Keratinocyte (primary cell): ENCODE measurements around the gene SOD2. TPM values are rescaled to one million over a fixed set of nuclear protein-coding genes. Genes with fewer than 3 reads are reported as not detected.
"Not testable (repeated sequence)": the region's sequence is repeated elsewhere in the genome, so short reads cannot be mapped to it uniquely, and the experiment has no call there.

Source experiments
- DNase-seq: peaks from one replicate; pipeline ENCODE4 v3.0.0-alpha.2; 2011; ENCODE audit warnings: low read depth, missing footprints, low spot score
- FAIRE-seq: peaks from 2 replicates; lab custom pipeline; 2011; peaks lifted over from hg19 to GRCh38; lab: Jason Lieb, UNC
- H2AFZ ChIP-seq: 2 replicates; pipeline ENCODE4 v1.6.0; 2012; ENCODE audit warnings: low read length, control low read depth, inconsistent platforms; ENCODE audit not compliant: control insufficient read depth
- H3K27ac ChIP-seq: 2 replicates; pipeline ENCODE4 v1.5.1; 2011; ENCODE audit warnings: low read length; ENCODE audit not compliant: control insufficient read depth, insufficient read depth
- H3K27me3 ChIP-seq: 3 replicates; pipeline ENCODE4 v1.6.0; 2011; ENCODE audit warnings: low read length; ENCODE audit not compliant: control insufficient read depth, insufficient read depth; ENCODE audit errors: extremely low read depth
- H3K36me3 ChIP-seq, 2 experiments: 2 replicates in 1 of 2; 3 replicates in 1 of 2; pipeline ENCODE4 v1.5.1; 2011; ENCODE audit warnings: low read length in 2 of 2, mild to moderate bottlenecking in 1 of 2; ENCODE audit not compliant: control insufficient read depth in 2 of 2, insufficient read depth in 2 of 2; ENCODE audit errors: extremely low read depth in 1 of 2
- H3K4me1 ChIP-seq: 3 replicates; pipeline ENCODE4 v1.5.1; 2011; ENCODE audit warnings: low read length; ENCODE audit not compliant: control insufficient read depth, insufficient read depth; ENCODE audit errors: extremely low read depth
- H3K4me2 ChIP-seq: 3 replicates; pipeline ENCODE4 v1.6.0; 2011; ENCODE audit warnings: low read depth, low read length; ENCODE audit not compliant: control insufficient read depth, insufficient read depth; ENCODE audit errors: extremely low read depth
- H3K4me3 ChIP-seq, 3 experiments: fragments of 200-600 bp in 1 of 3; sonication (generic) in 1 of 3; 2 replicates in 2 of 3; 3 replicates in 1 of 3; pipeline ENCODE4 v1.5.1; 2011 to 2016; ENCODE audit warnings: low read length in 3 of 3, mild to moderate bottlenecking in 3 of 3, control low read depth in 2 of 3, inconsistent platforms in 1 of 3, low read depth in 1 of 3, mixed read lengths in 1 of 3, mixed run types in 1 of 3, moderate library complexity in 1 of 3; ENCODE audit not compliant: control insufficient read depth in 2 of 3, insufficient read depth in 2 of 3; ENCODE audit errors: extremely low read depth in 1 of 3
- H3K79me2 ChIP-seq: 2 replicates; pipeline ENCODE4 v1.6.0; 2012; ENCODE audit warnings: low read length; ENCODE audit not compliant: control insufficient read depth, insufficient read depth
- H3K9ac ChIP-seq: 3 replicates; pipeline ENCODE4 v1.6.0; 2011; ENCODE audit warnings: low read length; ENCODE audit not compliant: control insufficient read depth, insufficient read depth; ENCODE audit errors: extremely low read depth
- H3K9me1 ChIP-seq: 3 replicates; pipeline ENCODE4 v1.6.0; 2011; ENCODE audit warnings: low read length; ENCODE audit not compliant: control insufficient read depth, insufficient read depth; ENCODE audit errors: extremely low read depth
- H3K9me3 ChIP-seq: 2 replicates; pipeline ENCODE4 v1.5.1; 2012; ENCODE audit warnings: low read depth, low read length; ENCODE audit not compliant: control insufficient read depth
- H4K20me1 ChIP-seq: 3 replicates; pipeline ENCODE4 v1.6.0; 2011; ENCODE audit warnings: low read length; ENCODE audit not compliant: control insufficient read depth, insufficient read depth; ENCODE audit errors: extremely low read depth
- EZH2 ChIP-seq: IDR thresholded peaks from one replicate; pipeline ENCODE4 v1.6.1; 2012; ENCODE audit warnings: inconsistent platforms, mild to moderate bottlenecking, low read length, moderate library complexity
- dilution Hi-C: fragments of 300-500 bp; cut with MboI; formaldehyde crosslinking; loops from one replicate; pipeline ENCODE4 v1.7.0; 2020; ENCODE audit warnings: low sequenced_read_pairs; ENCODE audit not compliant: extremely low pct_ligation_motif_present
- polyA plus RNA-seq, 5 experiments: library from polyadenylated mRNA; depleted of rRNA in 3 of 5; stranded (reverse) in 3 of 5; stranded (forward) in 1 of 5; unstranded in 1 of 5; fragments of >200 nt; gene quantifications; 1 replicate in 1 of 5; 2 replicates in 3 of 5; 3 replicates in 1 of 5; pipeline versions ENCODE4 v1.2.1 to v1.2.3, GENCODE V29; 2011 to 2012; ENCODE audit warnings: missing spikeins in 2 of 5, low read depth in 1 of 5, low replicate concordance in 1 of 5
- TF ChIP-seq, protein P1 (sequence below), 3 experiments: IDR thresholded peaks in 1 of 3; conservative IDR thresholded peaks in 1 of 3; optimal IDR thresholded peaks in 1 of 3; 2 replicates in 2 of 3; 3 replicates in 1 of 3; pipeline versions ENCODE3 to v1.5.1; 2011; ENCODE audit warnings: low read length in 3 of 3, mild to moderate bottlenecking in 3 of 3, moderate library complexity in 2 of 3, control low read depth in 1 of 3, inconsistent platforms in 1 of 3; ENCODE audit not compliant: insufficient read depth in 2 of 3; ENCODE audit errors: extremely low read depth in 1 of 3

Gene SOD2
- polyA plus RNA-seq, 1 donor (not counting 4 experiments of a cell fraction or from before 2014, with no cell fraction given): 41.9 TPM

DNA sequence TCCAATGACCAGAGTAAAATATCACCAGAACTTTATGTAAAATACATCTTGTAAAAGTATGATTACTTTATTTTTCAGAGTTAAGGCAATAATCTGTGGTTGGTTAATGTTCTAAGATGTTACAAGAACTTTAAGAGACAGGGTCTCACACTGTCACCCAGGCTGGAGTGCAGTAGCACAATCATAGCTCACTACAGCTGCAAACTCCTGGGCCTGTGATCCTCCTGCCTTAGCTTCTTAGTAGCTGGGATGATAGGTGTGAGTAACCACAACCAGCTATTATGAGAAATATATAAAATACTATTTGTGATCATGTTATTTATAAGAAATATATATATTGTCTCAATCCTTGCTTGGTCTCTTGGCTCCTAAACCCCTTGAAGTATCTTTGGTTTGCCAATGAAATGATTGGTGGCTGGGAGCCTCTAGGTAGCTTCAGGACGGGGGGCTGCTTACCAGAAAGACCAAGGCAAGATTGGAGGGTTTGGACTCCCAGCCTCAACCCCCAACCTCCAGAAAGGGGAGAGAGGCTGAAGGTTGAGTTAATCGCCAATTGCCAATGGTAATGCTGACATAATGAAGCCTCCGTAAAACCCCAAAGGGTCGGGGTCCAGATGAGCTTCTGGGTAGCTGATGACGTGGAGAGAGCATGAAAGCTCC lies 15.4 kb downstream of the SOD2 start:
- Histone ChIP-seq H3K9ac (no peak overlapping the region), H3K36me3 (peaks cover 0 to 6% of the 10 kb centered on the region in 2 experiments), H3K4me2 (no peak overlapping the region), H3K9me1 (no peaks in the 10 kb centered on the region), H3K27ac (no peak overlapping the region), H3K27me3 (no peaks in the 10 kb centered on the region), H3K4me3 (no peak overlapping the region), H3K79me2 (no peaks in the 10 kb centered on the region), H2AFZ (no peak overlapping the region), H3K9me3 (no peaks in the 10 kb centered on the region), H3K4me1 (peaks cover 5% of the 10 kb centered on the region), H4K20me1 (no peaks in the 10 kb centered on the region)
- dilution Hi-C loops: no loop called here
- TF ChIP-seq, protein P1, sequence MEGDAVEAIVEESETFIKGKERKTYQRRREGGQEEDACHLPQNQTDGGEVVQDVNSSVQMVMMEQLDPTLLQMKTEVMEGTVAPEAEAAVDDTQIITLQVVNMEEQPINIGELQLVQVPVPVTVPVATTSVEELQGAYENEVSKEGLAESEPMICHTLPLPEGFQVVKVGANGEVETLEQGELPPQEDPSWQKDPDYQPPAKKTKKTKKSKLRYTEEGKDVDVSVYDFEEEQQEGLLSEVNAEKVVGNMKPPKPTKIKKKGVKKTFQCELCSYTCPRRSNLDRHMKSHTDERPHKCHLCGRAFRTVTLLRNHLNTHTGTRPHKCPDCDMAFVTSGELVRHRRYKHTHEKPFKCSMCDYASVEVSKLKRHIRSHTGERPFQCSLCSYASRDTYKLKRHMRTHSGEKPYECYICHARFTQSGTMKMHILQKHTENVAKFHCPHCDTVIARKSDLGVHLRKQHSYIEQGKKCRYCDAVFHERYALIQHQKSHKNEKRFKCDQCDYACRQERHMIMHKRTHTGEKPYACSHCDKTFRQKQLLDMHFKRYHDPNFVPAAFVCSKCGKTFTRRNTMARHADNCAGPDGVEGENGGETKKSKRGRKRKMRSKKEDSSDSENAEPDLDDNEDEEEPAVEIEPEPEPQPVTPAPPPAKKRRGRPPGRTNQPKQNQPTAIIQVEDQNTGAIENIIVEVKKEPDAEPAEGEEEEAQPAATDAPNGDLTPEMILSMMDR (optimal IDR thresholded peaks at IDR 0.05 in 1 of 3, IDR thresholded peaks at IDR 0.05 in 1 of 3, conservative IDR thresholded peaks at IDR 0.05 in 1 of 3; ENCODE audit: extremely low read depth in 1 of 3, insufficient read depth in 2 of 3, low read length in 3 of 3): no peak
- TF ChIP-seq EZH2: no peak
- DNase-seq: no peak
- FAIRE-seq: no peak

DNA sequence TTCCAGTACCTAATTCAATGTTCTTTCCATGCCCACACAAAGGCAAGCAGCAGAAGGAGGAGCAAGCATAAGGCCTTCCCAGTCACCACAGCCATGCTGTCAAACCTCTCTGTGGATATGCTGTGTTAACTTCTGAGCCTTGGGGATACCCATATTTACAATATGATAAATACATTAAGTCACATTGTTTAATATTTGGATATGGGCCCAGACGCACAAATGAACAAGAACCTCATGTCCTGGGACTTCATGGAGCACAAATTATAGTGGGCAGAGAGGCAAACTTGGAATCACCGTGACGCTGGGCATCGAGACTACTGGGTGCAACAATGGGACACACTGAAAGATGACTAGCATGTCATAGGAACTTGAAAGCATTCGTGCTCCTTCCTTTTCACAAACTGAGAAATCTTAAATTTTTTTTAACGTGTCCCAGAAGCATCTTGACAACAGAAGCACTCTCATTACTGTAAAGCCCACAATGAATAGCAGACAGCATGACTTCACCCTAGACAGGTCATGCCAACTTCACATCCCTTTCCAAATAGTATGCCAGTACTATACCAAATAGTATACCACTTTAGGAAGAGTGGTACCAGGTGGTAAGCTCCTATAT lies 16.0 kb downstream of the SOD2 start:
- H3K36me3 ChIP-seq: peaks cover 0 to 6% of the 10 kb centered on the region in 2 experiments
- dilution Hi-C loops: no loop called here
- DNase-seq: no peak

DNA sequence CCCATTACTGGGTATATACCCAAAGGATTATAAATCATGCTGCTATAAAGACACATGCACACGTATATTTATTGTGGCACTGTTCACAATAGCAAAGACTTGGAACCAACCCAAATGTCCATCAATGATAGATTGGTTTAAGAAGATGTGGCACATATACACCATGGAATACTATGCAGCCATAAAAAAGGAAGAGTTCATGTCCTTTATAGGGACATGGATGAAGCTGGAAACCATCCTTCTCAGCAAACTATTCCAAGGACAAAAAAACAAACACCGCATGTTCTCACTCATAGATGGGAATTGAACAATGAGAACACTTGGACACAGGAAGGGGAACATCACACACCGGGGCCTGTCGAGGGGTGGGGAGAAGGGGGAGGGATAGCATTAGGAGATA lies 16.8 kb downstream of the SOD2 start:
- H3K4me2 ChIP-seq, H3K27ac ChIP-seq, H3K9me1 ChIP-seq, FAIRE-seq, H3K9me3 ChIP-seq, H3K4me1 ChIP-seq, H2AFZ ChIP-seq, H3K79me2 ChIP-seq, H3K9ac ChIP-seq, H3K36me3 ChIP-seq, dilution Hi-C loops, H4K20me1 ChIP-seq, H3K27me3 ChIP-seq, H3K4me3 ChIP-seq, DNase-seq: not testable (repeated sequence)

More for the DNA sequence above, 16.0 kb downstream of the SOD2 start:
- FAIRE-seq: no peak
- no peak overlapping the region for H2AFZ ChIP-seq
- TF ChIP-seq EZH2: no peak
- TF ChIP-seq, protein P1 (optimal IDR thresholded peaks at IDR 0.05 in 1 of 3, IDR thresholded peaks at IDR 0.05 in 1 of 3, conservative IDR thresholded peaks at IDR 0.05 in 1 of 3; ENCODE audit: extremely low read depth in 1 of 3, insufficient read depth in 2 of 3, low read length in 3 of 3): no peak
- no peaks in the 10 kb centered on the region for H4K20me1 ChIP-seq
- no peak overlapping the region for H3K9ac ChIP-seq
- H3K4me1 ChIP-seq: peaks cover 5% of the 10 kb centered on the region
- no peak overlapping the region for H3K4me3 ChIP-seq
- no peaks in the 10 kb centered on the region for H3K9me1 ChIP-seq
- no peak overlapping the region for H3K27ac ChIP-seq
- no peaks in the 10 kb centered on the region for H3K9me3 ChIP-seq
- no peaks in the 10 kb centered on the region for H3K27me3 ChIP-seq
- no peaks in the 10 kb centered on the region for H3K79me2 ChIP-seq
- no peak overlapping the region for H3K4me2 ChIP-seq
